ENCODE measurements around the gene INO80C.

The INO80C gene

DNA sequence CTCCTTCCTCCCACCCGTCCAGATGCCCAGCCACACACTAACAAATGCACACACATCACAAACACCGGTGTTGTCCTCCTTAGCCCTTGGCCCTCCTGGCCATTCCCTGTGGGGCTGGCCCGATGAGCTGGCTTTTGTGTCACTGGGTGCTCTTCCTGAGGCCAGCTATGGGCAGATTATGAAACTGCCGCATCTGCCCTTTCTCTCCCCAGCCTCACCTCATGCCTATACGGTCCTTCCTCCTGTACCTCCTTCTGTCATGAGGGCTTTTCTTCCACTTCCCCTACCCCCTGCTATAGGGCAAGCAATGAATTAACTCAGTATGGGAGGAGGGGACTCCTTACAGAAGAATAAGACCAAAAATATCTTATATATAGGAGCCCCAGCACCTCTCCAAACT lies 10.3 kb upstream of the INO80C start:
- TF ChIP-seq, protein P1, sequence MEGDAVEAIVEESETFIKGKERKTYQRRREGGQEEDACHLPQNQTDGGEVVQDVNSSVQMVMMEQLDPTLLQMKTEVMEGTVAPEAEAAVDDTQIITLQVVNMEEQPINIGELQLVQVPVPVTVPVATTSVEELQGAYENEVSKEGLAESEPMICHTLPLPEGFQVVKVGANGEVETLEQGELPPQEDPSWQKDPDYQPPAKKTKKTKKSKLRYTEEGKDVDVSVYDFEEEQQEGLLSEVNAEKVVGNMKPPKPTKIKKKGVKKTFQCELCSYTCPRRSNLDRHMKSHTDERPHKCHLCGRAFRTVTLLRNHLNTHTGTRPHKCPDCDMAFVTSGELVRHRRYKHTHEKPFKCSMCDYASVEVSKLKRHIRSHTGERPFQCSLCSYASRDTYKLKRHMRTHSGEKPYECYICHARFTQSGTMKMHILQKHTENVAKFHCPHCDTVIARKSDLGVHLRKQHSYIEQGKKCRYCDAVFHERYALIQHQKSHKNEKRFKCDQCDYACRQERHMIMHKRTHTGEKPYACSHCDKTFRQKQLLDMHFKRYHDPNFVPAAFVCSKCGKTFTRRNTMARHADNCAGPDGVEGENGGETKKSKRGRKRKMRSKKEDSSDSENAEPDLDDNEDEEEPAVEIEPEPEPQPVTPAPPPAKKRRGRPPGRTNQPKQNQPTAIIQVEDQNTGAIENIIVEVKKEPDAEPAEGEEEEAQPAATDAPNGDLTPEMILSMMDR (IDR thresholded peaks at IDR 0.05; ENCODE audit: borderline replicate concordance, extremely low read depth, low read length, poor library complexity, severe bottlenecking) = no peak
- no peak for TF ChIP-seq EZH2 (IDR thresholded peaks at IDR 0.05; ENCODE audit: borderline replicate concordance, low read depth, low read length, severe bottlenecking)
- no peaks in the 10 kb centered on the region for H3K9me3 ChIP-seq (ENCODE audit: insufficient read depth, low read length, severe bottlenecking)
- no peak overlapping the region for H2AFZ ChIP-seq (ENCODE audit: low read depth, low read length)

DNA sequence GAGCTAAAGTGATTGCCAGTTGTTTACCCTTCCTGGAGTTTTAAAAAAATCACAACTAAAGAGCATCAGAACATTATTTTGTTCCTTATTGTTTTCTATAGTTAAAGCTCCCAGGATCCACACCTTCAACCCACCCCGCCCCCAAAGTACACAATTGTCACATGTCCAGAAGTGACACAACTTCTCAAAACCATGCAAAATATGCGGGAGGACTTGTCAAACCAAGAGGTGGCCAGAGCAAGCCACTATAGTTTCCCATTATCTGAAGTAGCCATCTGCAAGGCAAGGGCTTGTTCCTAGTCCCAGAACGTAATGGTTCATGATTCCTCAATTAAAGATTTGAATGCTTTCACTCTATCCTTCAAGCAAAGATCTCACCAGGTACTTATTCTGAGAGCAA lies 9.9 kb upstream of the INO80C start:
- no peaks in the 10 kb centered on the region for H3K36me3 ChIP-seq (ENCODE audit: insufficient read depth, low read length)
- H3K79me2 ChIP-seq (ENCODE audit: insufficient read depth, low read length) = no peaks in the 10 kb centered on the region
- H3K27me3 ChIP-seq (ENCODE audit: insufficient read depth, low read length, poor library complexity) = peaks cover 12% of the 10 kb centered on the region
- H2AFZ ChIP-seq (ENCODE audit: low read depth, low read length) = no peak overlapping the region
- no peak for ATAC-seq (ENCODE audit: insufficient read depth, low read depth)
- DNase-seq = no peak
- no peaks in the 10 kb centered on the region for H3K4me1 ChIP-seq (ENCODE audit: insufficient read depth, low read length)
- H4K20me1 ChIP-seq (ENCODE audit: insufficient read depth, low read length) = no peaks in the 10 kb centered on the region
- H3K4me3 ChIP-seq (ENCODE audit: low read depth in 1 of 2, low read length in 2 of 2) = no peak overlapping the region
- no peak overlapping the region for H3K4me2 ChIP-seq (ENCODE audit: insufficient read depth, low read length)
- TF ChIP-seq, protein P1 (IDR thresholded peaks at IDR 0.05; ENCODE audit: borderline replicate concordance, extremely low read depth, low read length, poor library complexity, severe bottlenecking) = no peak
- TF ChIP-seq EZH2 (IDR thresholded peaks at IDR 0.05; ENCODE audit: borderline replicate concordance, low read depth, low read length, severe bottlenecking) = no peak
- no peak overlapping the region for H3K27ac ChIP-seq (ENCODE audit: low read length)
- H3K9me3 ChIP-seq (ENCODE audit: insufficient read depth, low read length, severe bottlenecking) = no peaks in the 10 kb centered on the region
- no peak overlapping the region for H3K9ac ChIP-seq (ENCODE audit: low read depth, low read length)

More for the DNA sequence above, 10.3 kb upstream of the INO80C start:
- Histone ChIP-seq H3K79me2 (ENCODE audit: insufficient read depth, low read length) (no peaks in the 10 kb centered on the region), H3K27me3 (ENCODE audit: insufficient read depth, low read length, poor library complexity) (peaks cover 12% of the 10 kb centered on the region), H3K4me2 (ENCODE audit: insufficient read depth, low read length) (no peak overlapping the region), H3K27ac (ENCODE audit: low read length) (no peak overlapping the region), H3K36me3 (ENCODE audit: insufficient read depth, low read length) (no peaks in the 10 kb centered on the region), H3K9ac (ENCODE audit: low read depth, low read length) (no peak overlapping the region), H4K20me1 (ENCODE audit: insufficient read depth, low read length) (no peaks in the 10 kb centered on the region), H3K4me1 (ENCODE audit: insufficient read depth, low read length) (no peaks in the 10 kb centered on the region), H3K4me3 (ENCODE audit: low read depth in 1 of 2, low read length in 2 of 2) (no peak overlapping the region)
- ATAC-seq (ENCODE audit: insufficient read depth, low read depth) (no peak), DNase-seq (no peak)

DNA sequence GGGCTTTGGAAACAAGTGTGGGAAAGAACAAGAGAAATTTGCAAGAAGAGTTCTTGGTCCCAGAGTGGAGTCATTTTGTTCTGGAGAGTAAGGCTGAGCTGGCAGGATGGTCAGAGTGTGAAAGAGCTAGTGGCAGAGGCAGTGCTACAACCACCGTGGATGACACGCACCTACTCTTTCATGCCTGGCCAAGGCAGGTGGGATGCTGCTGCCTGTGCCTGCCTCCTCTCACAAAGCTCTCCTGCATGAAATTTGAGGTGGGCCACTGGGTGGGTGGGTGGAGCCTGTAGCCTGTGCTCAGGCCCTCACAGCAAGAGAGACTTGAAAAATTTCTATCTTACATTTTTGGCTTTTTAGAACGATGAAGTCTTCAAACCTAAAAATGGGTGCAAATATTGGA lies 9.4 kb upstream of the INO80C start:
- Histone ChIP-seq H3K36me3 (ENCODE audit: insufficient read depth, low read length) (no peaks in the 10 kb centered on the region), H3K79me2 (ENCODE audit: insufficient read depth, low read length) (no peaks in the 10 kb centered on the region), H4K20me1 (ENCODE audit: insufficient read depth, low read length) (no peaks in the 10 kb centered on the region), H3K4me2 (ENCODE audit: insufficient read depth, low read length) (no peak overlapping the region), H2AFZ (ENCODE audit: low read depth, low read length) (no peak overlapping the region), H3K9me3 (ENCODE audit: insufficient read depth, low read length, severe bottlenecking) (no peaks in the 10 kb centered on the region), H3K4me3 (ENCODE audit: low read depth in 1 of 2, low read length in 2 of 2) (no peak overlapping the region), H3K27ac (ENCODE audit: low read length) (no peak overlapping the region), H3K9ac (ENCODE audit: low read depth, low read length) (no peak overlapping the region), H3K4me1 (ENCODE audit: insufficient read depth, low read length) (no peaks in the 10 kb centered on the region), H3K27me3 (ENCODE audit: insufficient read depth, low read length, poor library complexity) (peaks cover 12% of the 10 kb centered on the region)
- no peak for ATAC-seq (ENCODE audit: insufficient read depth, low read depth)
- no peak for DNase-seq
- TF ChIP-seq EZH2 (IDR thresholded peaks at IDR 0.05; ENCODE audit: borderline replicate concordance, low read depth, low read length, severe bottlenecking) = no peak
- TF ChIP-seq, protein P1 (IDR thresholded peaks at IDR 0.05; ENCODE audit: borderline replicate concordance, extremely low read depth, low read length, poor library complexity, severe bottlenecking) = no peak

Data from DND-41 (cell line).